GM23338 (cell line): Measurements from ENCODE around the gene APOLD1.

Experiments
- CTCF ChIP-seq, 2 experiments: fragments of 200-600 bp in 1 of 2; sonication (generic) in 1 of 2; conservative IDR thresholded peaks; 2 replicates each; pipeline versions ENCODE4 v1.5.1 to v1.6.1; 2016 to 2017; ENCODE audit warnings: antibody characterized with exemption in 2 of 2, low read depth in 2 of 2, mild to moderate bottlenecking in 2 of 2, moderate library complexity in 1 of 2
- EZH2 ChIP-seq: fragments of 200-600 bp; sonication (generic); IDR thresholded peaks from one replicate; pipeline ENCODE4 v1.8.0; 2017; ENCODE audit warnings: antibody characterized with exemption, mild to moderate bottlenecking, low read depth; ENCODE audit not compliant: unreplicated experiment
- EZH2phosphoT487 ChIP-seq: fragments of 200-600 bp; sonication (generic); IDR thresholded peaks from one replicate; pipeline ENCODE4 v1.8.1; 2018; ENCODE audit warnings: antibody characterized with exemption; ENCODE audit not compliant: unreplicated experiment
- POLR2AphosphoS5 ChIP-seq: IDR thresholded peaks from 2 replicates; pipeline ENCODE4 v1.6.1; 2016; ENCODE audit warnings: antibody characterized with exemption, low read depth
- ZNF331 ChIP-seq: fragments of 250-450 bp; sonication (Bioruptor Pico); IDR thresholded peaks from 2 replicates; pipeline ENCODE4 v1.5.0; 2020; ENCODE audit warnings: low read depth, mild to moderate bottlenecking, moderate library complexity

DNA sequence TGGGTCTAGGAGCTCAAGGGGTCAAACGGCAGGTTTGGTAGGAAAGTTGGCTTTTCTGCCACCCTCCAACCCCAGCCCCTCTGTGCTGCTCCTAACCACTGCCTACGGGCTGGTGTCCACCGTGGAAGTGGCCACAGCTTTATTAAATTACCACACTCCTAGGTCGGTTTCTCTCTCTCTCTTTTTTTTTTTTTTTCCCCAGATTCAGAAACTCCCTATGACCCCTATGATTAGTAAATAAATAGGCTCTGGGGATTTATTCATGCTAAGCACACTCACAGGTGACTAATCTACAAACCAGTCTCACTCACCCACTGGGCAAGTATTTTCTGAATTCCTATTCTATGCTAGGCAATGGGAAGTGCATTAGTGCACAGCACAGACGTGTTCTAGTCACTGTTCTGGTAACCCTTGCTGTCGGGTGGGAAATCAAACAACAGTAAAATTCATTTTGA lies 19.0 kb downstream of the APOLD1 start:
- no peak for TF ChIP-seq CTCF (conservative IDR thresholded peaks at IDR 0.05; ENCODE audit: low read depth in 2 of 2)
- TF ChIP-seq EZH2 = no peak
- TF ChIP-seq ZNF331 (CRISPR knock-in tag) = no peak
- TF ChIP-seq EZH2phosphoT487 = no peak
- TF ChIP-seq POLR2AphosphoS5 = no peak
